ENCODE results near the gene NUMB.
A peak's percentile ranks its signal among the peaks of the same experiment; 100 is the strongest.

NUMB gene

GRCh38 chr14:73467377-73467776, 9.0 kb upstream of the NUMB start:
- DNase-seq: no peak
- intact Hi-C loops (cut with DNase I): loop anchor here (5.0 to 10.0 kb wide), 3 partner anchors 165 to 333 kb away; partner anchors contain the start of gene PSEN1

GRCh38 chr14:73466861-73467260, 8.5 kb upstream of the NUMB start:
- intact Hi-C loops (cut with DNase I): loop anchor here (5.0 to 10.0 kb wide), 3 partner anchors 165 to 332 kb away; partner anchors contain the start of gene PSEN1
- no peak for DNase-seq

GRCh38 chr14:73465823-73466532, 7.6 kb upstream of the NUMB start:
- intact Hi-C loops (cut with DNase I): loop anchor here (5.0 to 10.0 kb wide), 3 partner anchors 164 to 331 kb away; partner anchors contain the start of gene PSEN1

GRCh38 chr14:73463411-73463810, 5.1 kb upstream of the NUMB start:
- intact Hi-C loops (cut with DNase I): loop anchor here (10.0 kb wide), 2 partner anchors 179 to 329 kb away; partner anchors contain the start of gene PSEN1
- peak in 21 of 42 donors; percentile 11 to 66 (median 35) for DNase-seq

More at GRCh38 chr14:73465823-73466532, 7.6 kb upstream of the NUMB start:
- no peak for DNase-seq

GRCh38 chr14:73462815-73463214, 4.5 kb upstream of the NUMB start:
- intact Hi-C loops (cut with DNase I): loop anchor here (10.0 kb wide), 2 partner anchors 178 to 328 kb away; partner anchors contain the start of gene PSEN1
- peak in 1 of 42 donors; percentile 18 for DNase-seq

- intact Hi-C loops (cut with DNase I): loop anchor here (10.0 kb wide), 2 partner anchors 177 to 327 kb away; partner anchors contain the start of gene PSEN1
- peak in 39 of 42 donors; percentile 17 to 82 (median 56) for DNase-seq
Measured at GRCh38 chr14:73462048-73462715, 3.8 kb upstream of the NUMB start.

GRCh38 chr14:73461478-73462047, 3.2 kb upstream of the NUMB start:
- DNase-seq: peak in 1 of 42 donors; percentile 40
- intact Hi-C loops (cut with DNase I): loop anchor here (10.0 kb wide), 2 partner anchors 177 to 327 kb away; partner anchors contain the start of gene PSEN1

- peak in 2 of 42 donors; percentile 11 to 43 for DNase-seq
- intact Hi-C loops (cut with DNase I): loop anchor here (10.0 kb wide), 2 partner anchors 176 to 326 kb away; partner anchors contain the start of gene PSEN1
Measured at GRCh38 chr14:73460691-73461127, 2.4 kb upstream of the NUMB start.

GRCh38 chr14:73459959-73460358, 1.6 kb upstream of the NUMB start:
- intact Hi-C loops (cut with DNase I): loop anchor here (10.0 kb wide), 2 partner anchors 175 to 325 kb away; partner anchors contain the start of gene PSEN1
- peak in 1 of 42 donors; percentile 18 for DNase-seq

GRCh38 chr14:73457924-73458182, 493 bp downstream of the NUMB start:
- peak in 23 of 42 donors; percentile 11 to 61 (median 37) for DNase-seq
- intact Hi-C loops (cut with DNase I): no loop called here

GRCh38 chr14:73457041-73457923, 1.1 kb downstream of the NUMB start:
- DNase-seq: peak in 24 of 42 donors; percentile 20 to 62 (median 30)
- intact Hi-C loops (cut with DNase I): no loop called here

- DNase-seq: no peak
Measured at GRCh38 chr14:73455294-73455693, 3.1 kb downstream of the NUMB start.

GRCh38 chr14:73452341-73453186, 5.8 kb downstream of the NUMB start:
- DNase-seq: peak in 1 of 42 donors; percentile 34
- intact Hi-C loops (cut with DNase I): no loop called here

More at GRCh38 chr14:73455294-73455693, 3.1 kb downstream of the NUMB start:
- intact Hi-C loops (cut with DNase I): no loop called here

- intact Hi-C loops (cut with DNase I): no loop called here
Measured at GRCh38 chr14:73443758-73444157, 14.6 kb downstream of the NUMB start.

GRCh38 chr14:73441286-73441685, 17.1 kb downstream of the NUMB start:
- intact Hi-C loops (cut with DNase I): no loop called here

More at GRCh38 chr14:73443758-73444157, 14.6 kb downstream of the NUMB start:
- DNase-seq: no peak

GRCh38 chr14:73438993-73439392, 19.4 kb downstream of the NUMB start:
- no peak for DNase-seq
- intact Hi-C loops (cut with DNase I): no loop called here

More at GRCh38 chr14:73441286-73441685, 17.1 kb downstream of the NUMB start:
- no peak for DNase-seq

GRCh38 chr14:73437206-73437605, 21.1 kb downstream of the NUMB start:
- intact Hi-C loops (cut with DNase I): no loop called here

More at GRCh38 chr14:73437206-73437605, 21.1 kb downstream of the NUMB start:
- DNase-seq: no peak
